Measurements from ENCODE around the gene KIF5B. TPM values are rescaled to one million over a fixed set of nuclear protein-coding genes. Genes with fewer than 3 reads are reported as not detected.
"Not testable (repeated sequence)": the region's sequence is repeated elsewhere in the genome, so short reads cannot be mapped to it uniquely, and the experiment has no call there.

The KIF5B gene
- total and polyA plus RNA-seq, 2 donors (not counting 1 experiment from before 2014, with no cell fraction given) = 9.5 to 44.1 TPM

DNA sequence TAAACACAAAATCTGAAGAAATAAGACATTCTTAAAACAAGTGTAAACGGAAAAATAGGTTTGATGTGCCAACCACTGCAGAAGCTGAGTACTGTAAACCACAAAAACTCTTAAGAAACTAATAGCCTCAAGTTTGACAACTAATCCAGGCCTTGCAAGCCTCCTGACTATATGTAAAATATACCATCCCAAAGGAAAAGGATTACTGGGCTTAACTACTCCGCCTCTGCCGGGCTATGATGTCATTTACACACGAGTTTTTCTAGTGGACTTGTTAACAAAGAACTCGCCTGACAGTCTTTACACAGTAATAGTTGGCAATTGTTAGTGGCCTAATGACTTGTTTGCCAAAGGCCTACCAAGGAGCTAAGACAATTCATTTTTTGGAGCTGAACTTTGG, 2.1 kb downstream of the KIF5B start:
- ChIA-PET CTCF (interaction anchor here (1.0 kb wide), 1 partner anchor 221 kb away, joined by 3 read pairs; no protein-coding TSS in a partner anchor), POLR2A (no interaction called here)
- H3K9ac ChIP-seq (ENCODE audit: low read length) = peak overlapping the region; percentile 83
- no peaks in the 10 kb centered on the region for H3K9me3 ChIP-seq (ENCODE audit: control extremely low read depth in 1 of 3, control insufficient read depth in 2 of 3, insufficient read depth in 1 of 3, low read length in 2 of 3)
- peak overlapping the region; percentile 85 for H3K4me2 ChIP-seq (replicated peaks; ENCODE audit: low read depth, low read length, poor library complexity, severe bottlenecking)
- intact Hi-C loops (cut with micrococcal nuclease) = loop anchor here (2.0 to 10.0 kb wide), 2 partner anchors 203 to 911 kb away; no protein-coding TSS in a partner anchor
- Mint-ChIP-seq H3K4me1 (peaks cover 73% of the 10 kb centered on the region), H3K27ac (no peak overlapping the region), H3K27me3 (no peaks in the 10 kb centered on the region), H3K9me3 (ENCODE audit: insufficient read depth) (no peaks in the 10 kb centered on the region), H3K4me3 (peak overlapping the region; percentile 98)
- peaks cover 0 to 4% of the 10 kb centered on the region in 2 experiments for H3K36me3 ChIP-seq (replicated peaks in 1 of 2; ENCODE audit: control extremely low read depth in 1 of 2, control insufficient read depth in 1 of 2, extremely low read depth in 1 of 2, insufficient read depth in 2 of 2, low read length in 1 of 2)
- H3K4me3 ChIP-seq (ENCODE audit: control extremely low read depth in 1 of 5, extremely low read depth in 1 of 5, insufficient read depth in 1 of 5, low read depth in 2 of 5, low read length in 4 of 5) = peak overlapping the region in 4 of 5 experiments; percentile 6 to 97 (median 90)
- peaks cover 38 to 61% of the 10 kb centered on the region in 2 donors for H3K4me1 ChIP-seq (ENCODE audit: control insufficient read depth in 2 of 2, insufficient read depth in 2 of 2, low read length in 2 of 2)
- H3K79me2 ChIP-seq (ENCODE audit: control insufficient read depth, insufficient read depth, low read length) = peaks cover 80% of the 10 kb centered on the region
- TF ChIP-seq EZH2 (IDR thresholded peaks at IDR 0.05; ENCODE audit: borderline replicate concordance, insufficient read depth, low read depth, low read length, poor library complexity, severe bottlenecking) (no peak), CTCF (IDR thresholded peaks at IDR 0.05) (no peak)
- DNase-seq (no peak), ATAC-seq (ENCODE audit: low read depth) (no peak)
- no peaks in the 10 kb centered on the region for H3K27me3 ChIP-seq (replicated peaks in 1 of 4; ENCODE audit: control extremely low read depth in 1 of 4, control insufficient read depth in 3 of 4, insufficient read depth in 4 of 4, low read length in 3 of 4)
- peaks cover 65% of the 10 kb centered on the region for H4K20me1 ChIP-seq (ENCODE audit: control insufficient read depth, insufficient read depth, low read length, poor library complexity, severe bottlenecking)
- 40% methylated on average over 1 of the region's 5 CpGs for WGBS (ENCODE audit: insufficient coverage)
- peak overlapping the region in 1 of 2 donors; percentile 90 for H3K27ac ChIP-seq (ENCODE audit: low read length in 2 of 2)
- no peak overlapping the region for H2AFZ ChIP-seq (ENCODE audit: insufficient read depth, low read depth, low read length, poor library complexity, severe bottlenecking)

DNA sequence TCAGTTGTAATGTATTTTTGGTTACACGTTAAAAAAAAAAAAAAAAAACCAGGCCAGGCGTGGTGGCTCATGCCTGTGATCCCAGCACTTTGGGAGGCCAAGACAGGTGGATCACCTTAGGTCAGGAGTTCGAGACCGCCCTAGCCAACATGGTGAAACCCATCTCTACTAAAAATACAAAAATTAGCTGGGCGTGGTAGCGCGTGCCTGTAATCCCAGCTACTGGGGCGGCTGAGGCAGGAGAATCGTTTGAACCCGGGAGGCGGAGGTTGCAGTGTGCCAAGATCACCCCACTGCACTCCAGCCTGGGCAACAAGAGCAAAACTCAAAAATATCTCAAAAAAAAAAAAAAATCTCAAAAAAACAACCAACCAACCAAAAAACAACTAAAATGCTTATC, 2.8 kb downstream of the KIF5B start:
- not testable (repeated sequence) for H3K36me3 ChIP-seq (replicated peaks in 1 of 2; ENCODE audit: control extremely low read depth in 1 of 2, control insufficient read depth in 1 of 2, extremely low read depth in 1 of 2, insufficient read depth in 2 of 2, low read length in 1 of 2); H3K9me3 Mint-ChIP-seq (ENCODE audit: insufficient read depth); H3K27ac Mint-ChIP-seq; H3K9me3 ChIP-seq (ENCODE audit: control extremely low read depth in 1 of 3, control insufficient read depth in 2 of 3, insufficient read depth in 1 of 3, low read length in 2 of 3); H3K27me3 Mint-ChIP-seq; H3K4me3 Mint-ChIP-seq; H3K27ac ChIP-seq (ENCODE audit: low read length in 2 of 2); DNase-seq; H3K27me3 ChIP-seq (replicated peaks in 1 of 4; ENCODE audit: control extremely low read depth in 1 of 4, control insufficient read depth in 3 of 4, insufficient read depth in 4 of 4, low read length in 3 of 4); ATAC-seq (ENCODE audit: low read depth); H2AFZ ChIP-seq (ENCODE audit: insufficient read depth, low read depth, low read length, poor library complexity, severe bottlenecking); H3K9ac ChIP-seq (ENCODE audit: low read length)
- intact Hi-C loops (cut with micrococcal nuclease) = loop anchor here (10.0 kb wide), 1 partner anchor 911 kb away; no protein-coding TSS in a partner anchor
- CTCF ChIA-PET = interaction anchor here (0.7 to 1.0 kb wide), 2 partner anchors 12 to 221 kb away, joined by 3 read pairs; no protein-coding TSS in a partner anchor
- peaks cover 38 to 61% of the 10 kb centered on the region in 2 donors for H3K4me1 ChIP-seq (ENCODE audit: control insufficient read depth in 2 of 2, insufficient read depth in 2 of 2, low read length in 2 of 2)
- H3K4me1 Mint-ChIP-seq = peaks cover 77% of the 10 kb centered on the region
- peaks cover 87% of the 10 kb centered on the region for H3K79me2 ChIP-seq (ENCODE audit: control insufficient read depth, insufficient read depth, low read length)
- WGBS (ENCODE audit: insufficient coverage) = 91% methylated on average over 10 of the region's 11 CpGs
- POLR2A ChIA-PET = interaction anchor here (0.7 kb wide), 1 partner anchor 117 kb away, joined by 4 read pairs; no protein-coding TSS in a partner anchor
- H4K20me1 ChIP-seq (ENCODE audit: control insufficient read depth, insufficient read depth, low read length, poor library complexity, severe bottlenecking) = peaks cover 72% of the 10 kb centered on the region
- H3K4me2 ChIP-seq (replicated peaks; ENCODE audit: low read depth, low read length, poor library complexity, severe bottlenecking) = peak overlapping the region; percentile 85
- H3K4me3 ChIP-seq (ENCODE audit: control extremely low read depth in 1 of 5, extremely low read depth in 1 of 5, insufficient read depth in 1 of 5, low read depth in 2 of 5, low read length in 4 of 5) = peak overlapping the region in 1 of 5 experiments; percentile 95
